Measurements from ENCODE around the gene PANX2.
A peak's percentile ranks its signal among the peaks of the same experiment; 100 is the strongest.
"Not testable (repeated sequence)": the region's sequence is repeated elsewhere in the genome, so short reads cannot be mapped to it uniquely, and the experiment has no call there.

Gene PANX2

DNA sequence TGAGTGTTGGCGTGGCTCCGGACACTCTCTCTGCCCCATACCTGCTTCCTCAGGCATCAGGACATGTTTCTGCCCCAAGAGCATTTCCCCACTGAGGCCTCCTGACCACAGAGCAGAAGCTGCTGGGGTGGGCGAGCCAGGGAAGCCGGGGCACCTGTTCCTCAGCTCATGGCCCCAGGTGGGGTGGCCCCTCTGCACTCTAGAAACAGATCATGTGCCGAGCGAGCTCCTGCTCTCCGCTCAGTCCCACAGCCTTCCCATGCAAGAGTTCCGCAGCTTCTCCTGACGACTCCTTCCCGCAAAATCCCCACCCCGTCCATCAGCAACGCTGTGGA lies 22.4 kb upstream of the PANX2 start:
- no peak for DNase-seq (ENCODE audit: low read depth)

DNA sequence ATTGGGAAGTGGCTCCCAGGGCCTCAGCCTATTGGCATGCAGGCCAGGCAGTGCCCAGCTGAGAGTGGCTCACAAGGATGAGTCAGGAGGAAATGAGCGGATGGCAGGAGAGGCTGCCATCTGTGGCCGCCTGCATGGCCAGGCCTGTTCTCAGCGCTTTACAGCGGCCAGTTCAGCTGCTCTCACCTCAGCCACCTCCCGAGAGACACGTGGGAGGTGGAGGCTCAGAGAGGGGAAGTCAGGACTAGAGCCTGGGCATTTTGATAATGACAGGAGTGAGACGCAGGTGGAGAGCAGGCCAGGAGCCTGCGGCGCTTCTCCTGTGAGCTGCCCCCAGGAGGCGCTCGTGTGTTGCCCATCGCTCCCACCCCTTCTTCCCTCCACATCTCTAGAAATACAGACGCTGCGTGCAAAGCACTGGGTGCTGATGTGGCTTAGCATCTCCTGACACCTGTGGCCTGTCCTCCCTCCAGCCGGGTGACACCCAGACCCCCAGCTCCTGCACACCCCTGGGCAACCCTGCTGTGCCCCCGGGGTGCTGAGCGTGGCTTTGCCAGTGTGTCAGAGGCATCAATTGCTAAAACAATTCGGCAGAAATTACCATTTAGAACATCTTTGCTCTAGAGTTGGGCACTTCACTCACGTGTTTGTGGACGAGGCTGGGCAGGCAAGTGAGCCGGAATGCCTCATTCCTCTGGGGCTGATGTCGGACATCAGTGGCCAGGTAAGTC lies 21.4 kb upstream of the PANX2 start:
- peak; percentile 34 for DNase-seq (ENCODE audit: low read depth)

DNA sequence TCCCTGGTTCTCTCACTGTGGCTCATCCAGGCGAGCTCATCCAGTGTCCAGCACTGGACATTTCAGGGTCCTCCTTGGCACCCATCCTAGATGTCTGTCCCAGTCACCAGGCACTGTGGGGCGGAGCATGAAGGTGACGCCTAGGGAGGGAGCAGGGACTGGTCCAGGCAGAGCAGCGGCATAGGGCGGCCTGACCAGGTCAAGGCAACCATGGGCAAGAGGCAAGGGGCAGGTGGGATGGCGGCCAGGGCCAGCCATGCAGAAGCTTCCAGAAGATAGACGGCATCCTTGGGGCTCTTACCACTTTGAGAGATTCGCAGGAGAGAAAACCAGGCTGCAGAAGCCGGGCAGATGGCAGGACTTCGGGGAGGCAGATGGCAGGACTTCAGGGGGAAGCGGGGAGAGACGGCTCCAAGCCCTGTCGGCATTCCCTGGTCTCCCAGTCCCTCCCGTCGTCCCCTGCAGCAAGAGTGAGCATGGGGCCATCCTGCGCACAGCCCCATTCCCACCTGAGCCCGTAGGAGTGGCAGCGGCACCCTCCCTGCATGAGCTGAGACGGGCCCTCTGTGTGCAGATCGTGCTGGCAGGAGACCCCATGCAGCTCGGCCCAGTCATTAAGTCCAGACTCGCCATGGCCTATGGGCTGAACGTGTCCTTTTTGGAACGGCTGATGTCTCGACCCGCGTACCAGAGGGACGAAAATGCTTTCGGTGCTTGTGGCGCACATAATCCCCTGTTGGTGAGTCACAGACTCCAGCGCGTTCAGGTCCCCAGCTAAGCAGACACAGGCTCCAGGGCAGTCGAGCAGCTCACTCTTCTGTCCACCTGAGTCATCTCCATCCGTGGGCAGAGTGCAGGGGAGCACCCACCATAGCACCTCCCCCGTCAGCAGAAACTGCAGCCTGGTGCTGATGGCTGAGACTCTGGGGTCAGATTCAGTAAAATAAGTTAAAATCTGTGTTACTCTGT lies 20.1 kb upstream of the PANX2 start:
- no peak for DNase-seq (ENCODE audit: low read depth)

DNA sequence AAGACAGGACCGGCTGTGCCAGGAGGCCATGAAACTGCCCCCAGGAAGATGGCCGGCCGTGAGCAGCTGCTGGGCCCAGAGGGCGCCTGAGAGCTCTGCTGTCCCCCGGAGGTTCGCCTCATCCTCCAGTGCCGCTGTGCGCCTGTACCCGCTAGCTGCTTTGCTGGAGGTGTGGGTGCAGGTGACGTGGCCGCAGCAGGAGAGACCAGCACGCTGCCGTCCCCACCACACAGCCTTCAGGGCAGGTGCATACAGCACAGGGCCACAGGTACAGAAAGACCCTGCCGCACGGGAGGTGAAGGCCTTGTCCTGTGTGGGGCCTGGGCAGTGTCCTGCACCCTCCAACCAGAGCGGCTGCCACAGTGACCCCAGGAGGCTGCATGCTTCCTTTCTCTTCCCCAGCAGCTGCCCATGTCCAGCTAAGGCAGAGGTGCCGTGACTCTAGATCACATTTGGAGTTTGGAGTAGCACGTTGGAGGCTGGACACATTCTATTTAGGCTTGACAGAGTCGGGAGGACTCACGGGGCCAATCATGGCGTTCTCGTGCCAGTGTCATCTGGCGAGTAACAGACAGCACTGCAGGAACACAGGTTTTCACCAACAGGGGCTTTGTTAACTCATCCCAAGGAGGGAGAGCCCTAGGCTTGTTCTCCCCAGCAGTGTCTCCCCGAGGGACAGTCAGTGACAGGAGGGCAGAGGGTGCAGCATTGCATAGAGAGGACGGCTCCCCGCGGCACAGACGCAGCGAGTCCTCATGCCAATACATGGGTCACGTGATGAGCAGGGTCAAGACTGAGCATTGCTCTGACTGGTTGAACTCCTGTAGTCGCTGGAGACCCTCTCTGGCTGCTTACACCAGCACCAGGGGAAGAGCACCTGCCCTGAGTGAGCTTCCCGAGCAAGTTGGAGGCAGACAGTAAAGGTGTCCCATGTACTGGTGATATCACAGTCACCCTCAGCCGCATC lies 18.7 kb upstream of the PANX2 start:
- no peak for DNase-seq (ENCODE audit: low read depth)

DNA sequence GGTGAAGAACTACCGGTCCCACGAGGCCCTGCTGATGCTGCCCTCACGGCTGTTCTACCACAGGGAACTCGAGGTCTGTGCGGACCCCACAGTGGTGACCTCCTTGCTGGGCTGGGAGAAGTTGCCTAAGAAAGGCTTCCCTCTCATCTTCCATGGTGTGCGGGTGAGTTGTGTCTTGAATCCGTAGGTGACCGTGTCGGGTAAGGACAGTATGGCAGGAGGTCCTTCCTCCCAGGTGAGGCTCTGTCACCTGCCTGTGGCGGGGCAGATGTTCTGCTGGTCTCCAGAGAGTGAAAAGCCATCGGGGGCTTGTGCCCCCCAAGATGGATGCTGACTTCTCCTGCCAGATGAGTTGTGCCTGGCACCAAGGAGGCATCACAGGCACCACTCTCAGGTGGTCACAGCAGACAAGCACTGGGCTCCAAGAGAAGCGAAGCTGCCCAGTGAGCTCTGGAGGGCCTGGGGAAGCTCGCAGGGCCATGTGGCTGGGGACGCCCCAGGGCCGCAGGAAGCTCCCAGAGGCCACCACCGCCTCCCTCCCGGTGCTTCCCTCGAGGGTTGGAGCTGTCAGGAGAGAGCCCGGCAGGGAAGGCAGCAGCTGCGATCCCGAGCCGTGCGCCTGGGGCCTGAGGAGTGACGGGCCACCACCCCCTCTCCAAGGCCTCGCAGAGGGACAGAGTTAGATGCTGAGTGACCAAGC lies 17.3 kb upstream of the PANX2 start:
- no peak for DNase-seq (ENCODE audit: low read depth)

DNA sequence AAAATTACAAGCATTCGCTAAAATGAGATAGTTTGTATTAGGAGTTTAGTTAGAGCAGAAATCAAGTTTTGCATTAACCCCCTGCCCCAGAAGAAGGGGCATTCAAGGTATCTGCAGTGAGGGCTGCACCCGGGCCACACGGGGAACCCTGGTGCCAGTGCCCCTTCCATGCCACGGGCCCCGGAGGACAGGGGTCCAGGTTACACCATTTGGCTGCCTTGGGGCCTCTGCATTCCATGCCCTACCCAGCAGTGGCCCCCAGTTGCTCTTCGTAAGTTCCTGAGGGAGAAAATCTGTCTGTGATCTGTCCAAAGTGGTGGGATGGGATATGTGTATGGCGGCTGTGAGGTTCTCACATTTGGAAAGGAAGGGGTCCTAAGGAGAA lies 16.8 kb upstream of the PANX2 start:
- DNase-seq (ENCODE audit: low read depth): no peak

DNA sequence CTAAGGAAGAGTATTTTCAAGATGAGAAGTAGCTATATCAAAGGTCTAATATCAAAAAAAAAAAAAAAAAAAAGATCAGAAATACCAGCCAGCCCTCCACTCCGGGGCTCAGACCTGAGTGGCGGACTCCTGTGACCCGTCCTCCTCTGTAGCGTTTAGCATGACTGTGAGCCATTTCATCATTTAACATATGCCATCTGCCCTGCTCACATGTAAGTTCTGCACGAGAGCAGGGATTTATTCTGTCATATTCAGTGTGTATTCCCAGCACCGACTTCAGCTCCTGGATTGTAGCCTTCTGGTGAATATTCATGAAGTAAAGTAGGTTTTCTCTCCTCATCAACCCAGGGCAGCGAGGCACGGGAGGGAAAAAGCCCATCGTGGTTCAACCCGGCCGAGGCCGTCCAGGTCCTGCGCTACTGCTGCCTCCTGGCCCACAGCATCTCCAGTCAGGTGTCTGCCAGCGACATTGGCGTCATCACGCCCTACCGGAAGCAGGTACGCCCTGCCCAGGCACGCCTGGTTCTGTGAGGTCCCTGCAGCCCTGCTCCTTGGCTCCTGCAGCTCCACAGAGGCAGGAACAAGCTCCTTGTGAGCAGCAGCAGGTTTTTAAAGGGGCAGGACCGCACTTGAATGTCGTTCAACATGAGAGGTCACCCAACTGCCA lies 12.7 kb upstream of the PANX2 start:
- DNase-seq (ENCODE audit: low read depth): no peak

DNA sequence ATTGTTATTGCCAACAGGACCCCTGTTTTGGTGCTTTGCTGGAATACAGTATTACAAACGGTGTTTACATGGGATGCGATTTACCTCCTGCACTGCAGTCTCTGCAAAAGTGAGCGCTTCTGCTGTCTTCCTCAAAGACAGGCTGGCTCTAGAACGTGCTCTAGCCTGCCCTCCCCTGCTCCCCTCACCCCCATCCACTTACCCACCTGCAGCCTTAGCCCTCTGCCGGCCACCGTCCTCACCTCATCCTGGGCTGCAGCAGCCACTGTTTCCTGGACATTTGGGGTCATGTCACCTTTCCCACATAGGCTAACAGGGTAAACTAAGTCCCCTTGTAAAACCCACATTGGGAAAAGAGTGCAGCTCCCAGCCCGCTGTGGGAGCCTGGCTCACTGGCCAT lies 9.6 kb upstream of the PANX2 start:
- no peak for DNase-seq (ENCODE audit: low read depth)

DNA sequence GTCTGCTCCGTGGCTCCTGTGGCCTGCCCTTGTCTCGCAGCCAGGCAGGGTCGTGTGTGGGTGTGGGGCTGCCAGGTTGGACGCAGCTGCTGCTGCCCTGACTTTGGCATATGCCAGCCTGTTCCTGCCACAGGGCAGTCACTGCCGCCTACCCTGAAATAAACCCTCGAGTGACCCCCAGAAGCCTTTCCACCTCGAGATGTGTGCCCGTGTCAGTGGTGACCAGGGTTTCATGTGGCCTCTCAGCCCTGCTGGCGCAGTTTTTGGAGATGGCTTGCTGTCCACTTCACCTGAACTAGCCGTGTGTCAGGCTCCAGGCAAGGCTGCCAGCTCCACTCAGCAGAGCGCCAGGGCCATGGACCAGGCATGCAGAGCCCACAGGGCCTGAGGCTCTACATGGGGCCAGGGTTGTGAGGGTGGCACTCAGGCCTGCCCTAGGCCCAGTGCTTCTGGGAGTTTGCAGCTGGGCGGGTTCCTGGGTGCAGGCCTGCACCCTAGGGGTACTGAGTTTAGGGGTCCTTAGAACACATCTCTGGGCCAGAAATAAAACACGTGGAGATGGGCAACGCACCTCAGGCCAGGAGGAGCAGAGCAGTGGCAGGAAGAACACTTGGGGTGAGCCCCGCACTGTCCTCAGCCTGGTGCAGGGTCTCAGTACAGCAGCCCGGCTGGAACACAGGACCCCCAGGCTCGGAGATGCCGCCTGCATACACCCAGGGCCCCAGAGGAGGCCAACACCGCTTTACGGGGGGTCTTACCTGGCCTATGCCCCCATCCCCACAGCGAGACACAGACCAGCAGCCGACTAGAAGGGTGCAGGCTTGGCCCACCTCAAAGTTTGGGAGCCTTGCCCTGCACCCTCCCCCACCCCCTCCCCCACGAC lies 8.8 kb upstream of the PANX2 start:
- DNase-seq (ENCODE audit: low read depth): no peak

DNA sequence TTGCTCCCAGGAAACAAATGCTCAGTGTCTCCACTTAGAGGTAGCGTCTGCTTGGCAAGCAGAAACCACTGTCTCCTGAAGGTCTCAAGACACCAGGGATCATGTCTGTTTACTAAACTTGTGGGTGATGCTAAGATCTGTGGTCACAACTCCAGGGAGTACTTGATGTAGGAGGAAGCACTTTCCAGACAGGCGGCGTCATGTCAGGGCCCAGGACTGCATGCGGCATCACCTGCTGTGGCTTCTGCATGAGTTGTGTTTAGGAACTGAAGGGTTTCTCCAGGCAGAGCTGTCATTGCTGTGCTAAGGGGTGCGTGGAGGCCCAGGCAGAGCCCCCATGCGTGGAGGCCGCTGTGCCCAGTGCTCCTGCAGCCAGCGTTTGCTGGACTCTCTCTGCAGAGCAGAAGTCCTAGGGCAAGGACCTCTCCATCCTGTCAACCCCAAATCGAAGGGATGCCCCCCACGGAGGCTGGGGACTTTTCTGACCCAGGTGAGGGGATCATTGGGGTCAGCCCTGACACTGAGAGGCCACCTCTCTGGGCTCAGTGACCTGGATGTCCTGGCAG lies 8.1 kb upstream of the PANX2 start:
- no peak for DNase-seq (ENCODE audit: low read depth)

DNA sequence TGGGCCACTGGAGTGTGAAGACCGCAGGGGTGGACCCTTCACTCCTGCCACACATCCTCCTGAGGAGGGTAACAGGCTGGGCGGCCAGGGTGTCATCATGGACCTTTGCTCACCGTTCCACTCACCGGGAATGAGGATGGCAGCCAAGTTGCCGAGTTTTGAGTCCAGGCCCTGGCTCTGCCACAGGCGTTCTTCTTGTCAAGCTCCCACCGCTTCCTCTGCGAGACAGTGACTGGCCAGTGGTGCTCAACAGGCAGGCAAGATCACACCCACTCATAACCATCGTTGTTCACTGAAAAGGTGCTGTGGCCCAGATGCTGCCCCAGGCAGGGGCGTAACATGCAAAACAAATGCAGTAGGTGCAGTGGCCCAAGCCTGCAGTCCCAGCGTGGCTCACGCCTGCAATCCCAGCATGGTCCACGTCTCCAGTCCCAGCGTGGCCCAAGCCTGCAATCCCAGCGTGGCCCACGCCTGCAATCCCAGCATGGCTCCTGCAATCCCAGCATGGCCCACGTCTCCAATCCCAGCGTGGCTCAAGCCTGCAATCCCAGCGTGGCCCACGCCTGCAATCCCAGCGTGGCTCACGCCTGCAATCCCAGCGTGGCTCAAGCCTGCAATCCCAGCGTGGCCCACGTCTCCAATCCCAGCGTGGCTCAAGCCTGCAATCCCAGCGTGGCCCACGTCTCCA lies 5.0 kb upstream of the PANX2 start:
- no peak for DNase-seq (ENCODE audit: low read depth)

DNA sequence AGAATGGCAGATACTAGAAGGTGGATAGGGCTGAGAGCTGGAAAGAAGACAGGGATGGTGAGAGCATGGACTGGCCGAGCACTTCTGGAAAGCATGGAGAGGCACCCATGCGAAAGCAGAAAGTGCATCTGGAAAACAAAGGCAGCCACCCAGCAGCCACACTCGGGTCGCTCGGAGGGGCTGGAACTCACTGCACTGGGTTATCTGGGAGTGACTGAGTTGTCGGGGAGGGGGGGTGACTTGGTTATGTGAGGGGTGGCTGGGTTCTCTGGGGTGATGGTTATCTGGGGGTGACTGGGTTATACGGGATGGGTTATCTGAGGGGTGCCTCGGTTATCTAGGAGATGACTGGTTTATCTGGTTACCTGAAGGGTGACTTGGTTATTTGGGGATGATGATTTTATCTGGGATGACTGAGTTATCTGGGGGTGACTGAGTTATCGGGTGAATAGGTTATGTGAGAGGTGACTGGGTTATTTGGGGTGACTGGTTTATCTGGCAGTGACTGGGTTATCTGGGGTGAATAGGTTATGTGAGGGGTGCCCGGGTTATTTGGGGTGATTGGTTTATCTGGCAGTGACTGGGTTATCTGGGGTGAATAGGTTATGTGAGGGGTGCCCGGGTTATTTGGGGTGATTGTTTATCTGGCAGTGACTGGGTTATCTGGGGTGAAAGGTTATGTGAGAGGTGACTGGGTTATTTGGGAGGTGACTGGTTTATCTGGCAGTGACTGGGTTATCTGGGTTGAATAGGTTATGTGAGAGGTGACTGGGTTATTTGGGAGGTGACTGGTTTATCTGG lies 2.6 kb upstream of the PANX2 start:
- no peak for DNase-seq (ENCODE audit: low read depth)

DNA sequence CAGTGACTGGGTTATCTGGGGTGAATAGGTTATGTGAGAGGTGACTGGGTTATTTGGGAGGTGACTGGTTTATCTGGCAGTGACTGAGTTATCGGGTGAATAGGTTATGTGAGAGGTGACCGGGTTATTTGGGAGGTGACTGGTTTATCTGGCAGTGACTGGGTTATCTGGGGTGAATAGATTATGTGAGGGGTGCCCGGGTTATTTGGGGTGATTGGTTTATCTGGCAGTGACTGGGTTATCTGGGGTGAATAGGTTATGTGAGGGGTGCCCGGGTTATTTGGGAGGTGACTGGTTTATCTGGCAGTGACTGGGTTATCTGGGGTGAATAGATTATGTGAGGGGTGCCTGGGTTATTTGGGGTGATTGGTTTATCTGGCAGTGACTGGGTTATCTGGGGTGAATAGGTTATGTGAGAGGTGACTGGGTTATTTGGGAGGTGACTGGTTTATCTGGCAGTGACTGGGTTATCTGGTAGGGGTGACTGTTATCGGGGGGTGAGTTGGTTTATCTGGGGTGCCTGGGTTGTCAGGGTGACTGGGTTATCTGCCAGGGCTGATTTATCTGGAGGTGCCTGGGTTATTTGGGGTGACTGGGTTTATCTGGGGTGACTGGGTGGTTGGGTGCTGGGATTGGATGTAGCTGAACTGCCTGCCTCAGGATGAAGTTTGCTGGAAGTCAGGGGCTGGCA lies 1.9 kb upstream of the PANX2 start:
- DNase-seq (ENCODE audit: low read depth): not testable (repeated sequence)

DNA sequence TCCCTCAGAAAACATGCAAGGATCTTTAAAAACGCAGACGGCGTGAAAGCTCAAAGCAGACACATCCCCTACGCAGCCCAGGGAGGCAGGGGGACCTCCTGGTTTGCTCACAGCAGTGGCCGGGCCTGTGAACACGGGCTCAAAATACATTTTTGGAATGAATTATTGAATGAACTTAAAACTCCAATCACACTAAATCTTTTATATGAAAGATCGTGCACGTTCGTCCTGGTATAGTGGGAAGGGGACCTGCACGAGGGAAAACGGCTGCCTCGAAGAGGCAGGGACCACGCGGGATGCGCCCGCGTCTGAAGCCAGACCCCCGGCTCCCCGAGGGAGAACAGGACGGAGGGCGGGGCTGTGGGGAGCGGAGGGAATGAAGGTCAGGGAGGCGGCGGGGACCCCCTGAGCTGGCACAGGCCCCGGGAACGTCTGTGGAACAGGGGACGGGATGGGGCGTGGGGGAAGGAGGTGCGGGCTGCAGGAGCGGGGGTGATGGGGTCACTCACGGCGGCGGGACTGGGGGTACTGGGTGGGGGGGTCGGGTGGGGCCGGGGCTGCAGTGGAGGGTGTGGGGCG lies 1.3 kb upstream of the PANX2 start:
- DNase-seq (ENCODE audit: low read depth): no peak

DNA sequence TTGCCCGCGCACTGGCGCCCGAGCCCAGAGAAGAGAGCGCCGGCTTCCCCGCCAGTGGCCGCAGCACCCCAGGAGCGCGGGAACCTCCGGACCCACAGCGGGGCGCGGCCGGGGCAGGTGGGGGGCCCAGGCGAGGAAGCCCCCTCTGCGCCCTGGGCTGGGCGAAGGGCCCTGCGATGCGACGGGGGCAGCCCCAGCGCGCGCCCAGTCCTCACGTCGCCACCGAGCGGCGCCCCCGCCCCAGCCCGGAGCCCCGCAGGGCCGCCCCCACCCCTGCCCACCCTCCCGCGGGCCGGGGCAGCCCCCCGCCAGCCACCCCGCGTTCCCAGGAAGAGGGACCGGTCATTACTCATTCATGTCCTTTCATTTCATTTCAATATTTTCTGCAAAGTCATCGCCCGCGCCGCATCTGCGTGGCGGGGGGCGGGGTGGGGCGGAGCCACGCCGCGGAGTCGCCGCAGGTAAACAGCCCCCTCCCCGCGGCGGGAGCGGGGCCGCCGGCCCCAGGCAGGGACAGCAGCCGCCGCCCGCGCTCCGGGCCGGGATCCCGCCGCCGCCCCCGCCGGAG lies 673 bp upstream of the PANX2 start:
- DNase-seq (ENCODE audit: low read depth): no peak

DNA sequence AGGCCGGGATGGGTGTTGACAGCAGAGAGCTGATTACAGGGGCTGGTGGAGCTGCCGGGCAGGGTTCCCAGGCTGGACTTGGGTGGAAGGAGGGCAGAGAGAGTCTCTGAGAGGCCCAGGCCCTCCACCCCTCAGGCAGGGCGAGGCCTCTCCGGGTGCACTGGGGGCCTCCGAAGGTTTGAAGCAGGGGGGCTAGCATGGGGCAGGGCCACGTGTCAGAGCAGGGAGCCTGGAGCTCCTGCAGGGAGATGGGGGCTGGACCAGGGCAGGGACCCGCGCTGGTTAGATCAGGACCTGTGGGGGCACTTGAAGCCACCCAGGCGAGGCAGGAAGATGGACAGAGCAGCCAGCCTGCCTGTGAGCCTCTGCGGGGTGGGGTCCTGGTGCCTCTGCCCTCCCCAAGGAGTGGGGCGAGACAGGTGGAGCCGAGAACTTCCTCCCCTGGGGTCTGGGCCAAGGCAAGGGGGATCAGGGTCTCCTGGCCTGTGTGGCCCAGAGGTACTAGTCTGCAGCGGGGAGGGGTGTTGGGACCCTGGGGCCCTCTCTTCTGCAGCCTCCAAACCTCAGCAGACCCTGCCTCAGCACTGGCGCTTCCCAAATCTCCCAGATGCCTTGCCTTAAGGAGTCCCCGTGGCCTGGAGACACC lies 911 bp downstream of the PANX2 start:
- no peak for DNase-seq (ENCODE audit: low read depth)

Measured in stimulated activated CD8-positive, alpha-beta memory T cell treated with anti-CD3 and anti-CD28 coated beads, Interleukin-15, amount 100 ng/mL, for 24 hours (primary cell).